Osteocyte (in vitro differentiated cells): ENCODE measurements around the gene RAMP1. TPM values are rescaled to one million over a fixed set of nuclear protein-coding genes. Genes with fewer than 3 reads are reported as not detected.
A peak's percentile ranks its signal among the peaks of the same experiment; 100 is the strongest.

ENCODE experiments used
- DNase-seq: peaks from one replicate; pipeline ENCODE4 v3.0.0; 2021; ENCODE audit warnings: mixed read lengths; ENCODE audit not compliant: unreplicated experiment; ENCODE audit errors: extremely low spot score
- H3K27ac Mint-ChIP-seq: one replicate; pipeline ENCODE4 v1.8.0; 2021; ENCODE audit warnings: mild to moderate bottlenecking, mixed read lengths; ENCODE audit not compliant: unreplicated experiment
- H3K27me3 Mint-ChIP-seq: one replicate; pipeline ENCODE4 v1.8.0; 2021; ENCODE audit warnings: mixed read lengths; ENCODE audit not compliant: unreplicated experiment
- H3K36me3 Mint-ChIP-seq: one replicate; pipeline ENCODE4 v1.8.0; 2021; ENCODE audit warnings: mixed read lengths; ENCODE audit not compliant: unreplicated experiment
- H3K4me1 Mint-ChIP-seq: one replicate; pipeline ENCODE4 v1.8.0; 2021; ENCODE audit warnings: mixed read lengths; ENCODE audit not compliant: unreplicated experiment
- H3K4me3 Mint-ChIP-seq: one replicate; pipeline ENCODE4 v1.8.0; 2021; ENCODE audit warnings: mild to moderate bottlenecking, moderate library complexity, mixed read lengths; ENCODE audit not compliant: unreplicated experiment
- H3K9me3 Mint-ChIP-seq: one replicate; pipeline ENCODE4 v1.8.0; 2021; ENCODE audit warnings: mixed read lengths; ENCODE audit not compliant: unreplicated experiment
- CTCF ChIP-seq: fragments of 200-600 bp; sonication (generic); IDR thresholded peaks from 2 replicates; pipeline ENCODE4 v1.5.0; 2021; ENCODE audit warnings: antibody characterized with exemption, mild to moderate bottlenecking, moderate library complexity
- total RNA-seq: library from RNA; stranded (reverse); gene quantifications from 2 replicates; pipeline ENCODE4 v1.2.1, GENCODE V29; 2021

Gene RAMP1
- total RNA-seq, 1 donor from 2014 or later, result 93.4 TPM

- peak; percentile 91 for DNase-seq
- Mint-ChIP-seq H3K27ac (peak overlapping the region; percentile 86), H3K36me3 (no peaks in the 10 kb centered on the region), H3K27me3 (peaks cover 2% of the 10 kb centered on the region), H3K4me1 (peaks cover 48% of the 10 kb centered on the region), H3K4me3 (peak overlapping the region; percentile 80), H3K9me3 (no peaks in the 10 kb centered on the region)
- TF ChIP-seq CTCF, result peak; percentile 93
Measured at GRCh38 chr2:237858294-237859081, 935 bp upstream of the RAMP1 start.

GRCh38 chr2:237859082-237859433, 365 bp upstream of the RAMP1 start:
- DNase-seq, result no peak
- H3K27ac Mint-ChIP-seq, result peak overlapping the region; percentile 86
- no peaks in the 10 kb centered on the region for H3K9me3 Mint-ChIP-seq
- no peaks in the 10 kb centered on the region for H3K36me3 Mint-ChIP-seq
- H3K4me3 Mint-ChIP-seq, result peak overlapping the region; percentile 80
- peaks cover 2% of the 10 kb centered on the region for H3K27me3 Mint-ChIP-seq
- TF ChIP-seq CTCF, result no peak
- peaks cover 52% of the 10 kb centered on the region for H3K4me1 Mint-ChIP-seq

- DNase-seq, result no peak
- Mint-ChIP-seq H3K27me3 (no peaks in the 10 kb centered on the region), H3K36me3 (no peaks in the 10 kb centered on the region), H3K27ac (peak overlapping the region; percentile 72), H3K4me3 (peak overlapping the region; percentile 75), H3K4me1 (peaks cover 64% of the 10 kb centered on the region), H3K9me3 (no peaks in the 10 kb centered on the region)
- no peak for TF ChIP-seq CTCF
Measured at GRCh38 chr2:237860273-237860935, 981 bp downstream of the RAMP1 start.

- no peak for DNase-seq
- Mint-ChIP-seq H3K27ac (peak overlapping the region; percentile 72), H3K4me3 (peak overlapping the region; percentile 47)
Measured at GRCh38 chr2:237861875-237862527, 2.6 kb downstream of the RAMP1 start.

More at GRCh38 chr2:237861875-237862527, 2.6 kb downstream of the RAMP1 start:
- H3K36me3 Mint-ChIP-seq, result no peaks in the 10 kb centered on the region
- peaks cover 78% of the 10 kb centered on the region for H3K4me1 Mint-ChIP-seq
- no peaks in the 10 kb centered on the region for H3K9me3 Mint-ChIP-seq
- no peaks in the 10 kb centered on the region for H3K27me3 Mint-ChIP-seq
- TF ChIP-seq CTCF, result no peak
